ENCODE measurements around the gene CABLES1.

The CABLES1 gene

DNA sequence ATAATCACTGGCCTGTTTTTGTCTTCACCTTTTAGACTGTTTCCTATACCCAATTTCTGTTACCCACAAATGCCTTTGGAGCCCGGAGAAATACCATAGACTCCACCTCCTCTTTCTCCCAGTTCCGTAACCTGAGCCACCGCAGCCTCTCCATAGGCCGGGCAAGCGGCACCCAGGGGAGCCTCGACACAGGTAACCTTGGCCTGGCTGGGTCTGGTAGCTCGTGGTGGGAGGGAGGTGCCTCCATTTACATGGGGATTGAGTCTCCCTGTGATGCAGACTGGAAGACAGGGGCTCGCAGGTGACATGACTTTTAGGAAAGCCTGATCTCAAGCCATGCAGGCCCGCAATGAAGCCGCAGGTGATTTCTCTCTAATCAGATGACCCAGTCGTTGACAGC lies 100.6 kb downstream of the CABLES1 start:
- no peaks in the 10 kb centered on the region for H4K20me1 ChIP-seq (ENCODE audit: insufficient read depth, low read length)

GRCh38 chr18:23236876-23237468 lies 101.7 kb downstream of the CABLES1 start:
- Histone ChIP-seq H2AFZ (ENCODE audit: low read length) (no peak overlapping the region), H3K9ac (ENCODE audit: low read length) (peak overlapping the region; percentile 56), H3K9me2 (ENCODE audit: low read depth, low read length) (no peaks in the 10 kb centered on the region), H3K4me3 (ENCODE audit: low read depth, low read length, poor library complexity, severe bottlenecking) (peak overlapping the region; percentile 11), H3K4me2 (ENCODE audit: low read length) (peak overlapping the region; percentile 58), H3K4me1 (ENCODE audit: insufficient read depth, low read length, severe bottlenecking) (peaks cover 88% of the 10 kb centered on the region), H3F3A (ENCODE audit: insufficient read depth, low read length) (0 out of 2 replicates have a peak, but pooled peaks cover 7% of the 10 kb centered on the region), H4K20me1 (ENCODE audit: insufficient read depth, low read length) (no peaks in the 10 kb centered on the region), H3K79me2 (ENCODE audit: insufficient read depth, low read length) (no peaks in the 10 kb centered on the region), H3K36me3 (ENCODE audit: insufficient read depth, low read length) (no peaks in the 10 kb centered on the region), H3K9me3 (ENCODE audit: low read length) (no peaks in the 10 kb centered on the region), H3K27ac (ENCODE audit: low read depth, low read length, poor library complexity, severe bottlenecking) (peak overlapping the region; percentile 94), H3K27me3 (ENCODE audit: insufficient read depth, low read length) (no peaks in the 10 kb centered on the region)
- TF ChIP-seq EZH2 (IDR thresholded peaks at IDR 0.05; ENCODE audit: borderline replicate concordance, low read length), result no peak
- TF ChIP-seq, protein P1, sequence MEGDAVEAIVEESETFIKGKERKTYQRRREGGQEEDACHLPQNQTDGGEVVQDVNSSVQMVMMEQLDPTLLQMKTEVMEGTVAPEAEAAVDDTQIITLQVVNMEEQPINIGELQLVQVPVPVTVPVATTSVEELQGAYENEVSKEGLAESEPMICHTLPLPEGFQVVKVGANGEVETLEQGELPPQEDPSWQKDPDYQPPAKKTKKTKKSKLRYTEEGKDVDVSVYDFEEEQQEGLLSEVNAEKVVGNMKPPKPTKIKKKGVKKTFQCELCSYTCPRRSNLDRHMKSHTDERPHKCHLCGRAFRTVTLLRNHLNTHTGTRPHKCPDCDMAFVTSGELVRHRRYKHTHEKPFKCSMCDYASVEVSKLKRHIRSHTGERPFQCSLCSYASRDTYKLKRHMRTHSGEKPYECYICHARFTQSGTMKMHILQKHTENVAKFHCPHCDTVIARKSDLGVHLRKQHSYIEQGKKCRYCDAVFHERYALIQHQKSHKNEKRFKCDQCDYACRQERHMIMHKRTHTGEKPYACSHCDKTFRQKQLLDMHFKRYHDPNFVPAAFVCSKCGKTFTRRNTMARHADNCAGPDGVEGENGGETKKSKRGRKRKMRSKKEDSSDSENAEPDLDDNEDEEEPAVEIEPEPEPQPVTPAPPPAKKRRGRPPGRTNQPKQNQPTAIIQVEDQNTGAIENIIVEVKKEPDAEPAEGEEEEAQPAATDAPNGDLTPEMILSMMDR (IDR thresholded peaks at IDR 0.05; ENCODE audit: low read length), result no peak; the same call in 1 of the 2 replicates

More for the DNA sequence above, 100.6 kb downstream of the CABLES1 start:
- Histone ChIP-seq H3K9me2 (ENCODE audit: low read depth, low read length) (no peaks in the 10 kb centered on the region), H3K27ac (ENCODE audit: low read depth, low read length, poor library complexity, severe bottlenecking) (peak overlapping the region; percentile 94), H3K4me1 (ENCODE audit: insufficient read depth, low read length, severe bottlenecking) (peaks cover 88% of the 10 kb centered on the region), H2AFZ (ENCODE audit: low read length) (no peak overlapping the region), H3K9me3 (ENCODE audit: low read length) (no peaks in the 10 kb centered on the region), H3K79me2 (ENCODE audit: insufficient read depth, low read length) (no peaks in the 10 kb centered on the region), H3K4me3 (ENCODE audit: low read depth, low read length, poor library complexity, severe bottlenecking) (no peak overlapping the region), H3K27me3 (ENCODE audit: insufficient read depth, low read length) (no peaks in the 10 kb centered on the region), H3K9ac (ENCODE audit: low read length) (no peak overlapping the region), H3K4me2 (ENCODE audit: low read length) (no peak overlapping the region), H3F3A (ENCODE audit: insufficient read depth, low read length) (0 out of 2 replicates have a peak, but pooled peaks cover 7% of the 10 kb centered on the region), H3K36me3 (ENCODE audit: insufficient read depth, low read length) (no peaks in the 10 kb centered on the region)
- TF ChIP-seq EZH2 (IDR thresholded peaks at IDR 0.05; ENCODE audit: borderline replicate concordance, low read length), result no peak
- TF ChIP-seq, protein P1 (IDR thresholded peaks at IDR 0.05; ENCODE audit: low read length), result no peak

DNA sequence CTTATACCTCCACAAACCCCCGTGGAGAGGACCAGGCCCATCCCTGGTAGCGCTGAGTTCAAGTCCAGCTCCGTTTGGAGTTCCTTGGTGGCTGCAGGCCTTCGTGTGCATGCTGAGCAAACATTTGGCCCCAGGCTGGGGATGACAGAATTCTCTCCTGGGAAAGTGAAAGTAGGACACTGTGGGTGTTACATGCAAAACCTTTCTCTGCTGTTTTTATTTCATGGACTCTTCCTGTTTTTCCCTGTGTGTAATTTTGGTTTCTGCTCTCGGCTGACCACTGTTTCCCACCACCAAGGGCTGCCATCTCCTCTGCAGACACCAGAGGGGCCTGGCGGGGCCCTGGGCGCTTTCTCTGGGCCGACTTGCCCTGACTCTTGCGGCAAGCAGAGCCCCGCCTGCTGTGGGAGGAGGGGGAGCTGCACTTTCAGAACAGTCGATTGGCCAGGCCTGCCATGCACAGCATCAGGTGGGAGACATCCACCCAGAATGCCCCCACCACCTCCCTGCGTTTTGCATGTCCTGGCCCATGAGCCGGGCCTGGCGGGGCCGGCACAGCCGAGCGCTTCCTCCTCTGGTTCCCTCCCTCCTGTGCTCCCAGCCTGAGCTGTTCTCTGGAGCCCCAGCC lies 102.4 kb downstream of the CABLES1 start:
- Histone ChIP-seq H3K9me3 (ENCODE audit: low read length) (no peaks in the 10 kb centered on the region), H3F3A (ENCODE audit: insufficient read depth, low read length) (0 out of 2 replicates have a peak, but pooled peaks cover 7% of the 10 kb centered on the region), H3K4me3 (ENCODE audit: low read depth, low read length, poor library complexity, severe bottlenecking) (peak overlapping the region; percentile 11), H3K36me3 (ENCODE audit: insufficient read depth, low read length) (no peaks in the 10 kb centered on the region), H3K27ac (ENCODE audit: low read depth, low read length, poor library complexity, severe bottlenecking) (peak overlapping the region; percentile 94), H3K9ac (ENCODE audit: low read length) (peak overlapping the region; percentile 56), H3K4me1 (ENCODE audit: insufficient read depth, low read length, severe bottlenecking) (peaks cover 88% of the 10 kb centered on the region), H3K9me2 (ENCODE audit: low read depth, low read length) (no peaks in the 10 kb centered on the region), H4K20me1 (ENCODE audit: insufficient read depth, low read length) (no peaks in the 10 kb centered on the region), H3K27me3 (ENCODE audit: insufficient read depth, low read length) (no peaks in the 10 kb centered on the region), H2AFZ (ENCODE audit: low read length) (no peak overlapping the region), H3K4me2 (ENCODE audit: low read length) (peak overlapping the region; percentile 58), H3K79me2 (ENCODE audit: insufficient read depth, low read length) (no peaks in the 10 kb centered on the region)
- TF ChIP-seq EZH2 (IDR thresholded peaks at IDR 0.05; ENCODE audit: borderline replicate concordance, low read length), result no peak
- TF ChIP-seq, protein P1 (IDR thresholded peaks at IDR 0.05; ENCODE audit: low read length), result peak; percentile 55

Data from OCI-LY1 (cell line).